OCI-LY1 (cell line): ENCODE data around the gene CCDC91.

ENCODE experiments used
- H2AFZ ChIP-seq: fragments of 200-600 bp; sonication (generic), shearing (Covaris generic); 2 replicates; pipeline ENCODE4 v1.6.0; 2014; ENCODE audit warnings: antibody characterized with exemption, mild to moderate bottlenecking, low read length
- H3F3A ChIP-seq: fragments of 200-600 bp; sonication (generic), shearing (Covaris generic); 2 replicates; pipeline ENCODE4 v1.6.0; 2014; ENCODE audit warnings: mild to moderate bottlenecking, antibody characterized with exemption, low read length, moderate library complexity; ENCODE audit not compliant: insufficient read depth
- H3K27ac ChIP-seq: fragments of 200-600 bp; sonication (generic); 2 replicates; pipeline ENCODE4 v1.5.1; 2014; ENCODE audit warnings: low read length, mixed run types, mild to moderate bottlenecking, low read depth; ENCODE audit not compliant: poor library complexity, severe bottlenecking
- H3K27me3 ChIP-seq: fragments of 200-600 bp; sonication (generic); 2 replicates; pipeline ENCODE4 v1.6.0; 2014; ENCODE audit warnings: antibody characterized with exemption, mild to moderate bottlenecking, low read length, moderate library complexity; ENCODE audit not compliant: insufficient read depth
- H3K36me3 ChIP-seq: fragments of 200-600 bp; sonication (generic); 2 replicates; pipeline ENCODE4 v1.6.1; 2014; ENCODE audit warnings: mild to moderate bottlenecking, antibody characterized with exemption, low read length, moderate library complexity, mixed read lengths; ENCODE audit not compliant: insufficient read depth
- H3K4me1 ChIP-seq: fragments of 200-600 bp; sonication (generic); 2 replicates; pipeline ENCODE4 v1.5.1; 2014; ENCODE audit warnings: mild to moderate bottlenecking, low read length, moderate library complexity; ENCODE audit not compliant: insufficient read depth, severe bottlenecking
- H3K4me2 ChIP-seq: fragments of 200-600 bp; sonication (generic), shearing (Covaris generic); 2 replicates; pipeline ENCODE4 v1.6.1; 2014; ENCODE audit warnings: low read length
- H3K4me3 ChIP-seq: fragments of 200-600 bp; sonication (generic); 2 replicates; pipeline ENCODE4 v1.5.1; 2014; ENCODE audit warnings: low read length, low read depth, mild to moderate bottlenecking, mixed read lengths; ENCODE audit not compliant: poor library complexity, severe bottlenecking
- H3K79me2 ChIP-seq: fragments of 200-600 bp; shearing (Covaris generic); 2 replicates; pipeline ENCODE4 v1.6.1; 2016; ENCODE audit warnings: mixed run types, low read length, mixed read lengths; ENCODE audit not compliant: insufficient read depth
- H3K9ac ChIP-seq: fragments of 200-600 bp; sonication (generic), shearing (Covaris generic); 2 replicates; pipeline ENCODE4 v1.6.1; 2014; ENCODE audit warnings: mild to moderate bottlenecking, low read length, mixed read lengths
- H3K9me2 ChIP-seq: fragments of 200-600 bp; sonication (generic), shearing (Covaris generic); 2 replicates; pipeline ENCODE4 v1.6.1; 2014; ENCODE audit warnings: low read depth, mild to moderate bottlenecking, low read length, mixed read lengths
- H3K9me3 ChIP-seq: fragments of 200-600 bp; shearing (Covaris generic); 2 replicates; pipeline ENCODE4 v1.6.1; 2014; ENCODE audit warnings: low read length, mixed read lengths
- H4K20me1 ChIP-seq: fragments of 200-600 bp; sonication (generic), shearing (Covaris generic); 2 replicates; pipeline ENCODE4 v1.6.0; 2016; ENCODE audit warnings: mild to moderate bottlenecking, low read length; ENCODE audit not compliant: insufficient read depth
- CTCF ChIP-seq: fragments of 200-600 bp; sonication (generic), shearing (Covaris generic); IDR thresholded peaks from 2 replicates; pipeline ENCODE4 v1.5.1; 2017; ENCODE audit warnings: mild to moderate bottlenecking, antibody characterized with exemption, low read length, moderate library complexity, mixed read lengths
- EZH2 ChIP-seq: fragments of 200-600 bp; sonication (generic), shearing (Covaris generic); IDR thresholded peaks from 2 replicates; pipeline ENCODE4 v1.8.0; 2017; ENCODE audit warnings: borderline replicate concordance, mixed run types, mild to moderate bottlenecking, antibody characterized with exemption, low read length, moderate library complexity, mixed read lengths

The CCDC91 gene

DNA sequence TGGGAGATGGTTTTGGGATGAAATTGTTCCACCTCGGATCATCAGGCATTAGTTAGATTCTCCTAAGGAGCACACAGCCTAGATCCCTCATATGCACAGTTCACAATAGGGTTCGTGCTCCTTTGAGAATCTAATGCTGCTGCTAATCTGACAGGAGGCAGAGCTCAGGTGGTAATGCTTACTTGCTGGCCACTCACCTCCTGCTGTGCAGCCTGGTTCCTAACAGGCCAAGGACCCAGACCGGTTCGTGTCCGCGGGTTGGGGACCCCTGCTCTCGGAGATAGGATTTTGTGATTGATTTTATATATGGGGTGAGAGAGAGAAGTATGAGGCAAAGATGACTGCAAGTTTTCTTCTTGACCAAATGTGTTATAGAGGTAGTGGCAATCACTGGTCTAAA lies 57.5 kb downstream of the CCDC91 start:
- Histone ChIP-seq H4K20me1 (no peaks in the 10 kb centered on the region), H3K27ac (no peak overlapping the region), H2AFZ (no peak overlapping the region), H3K79me2 (peaks cover under 1% of the 10 kb centered on the region; the same call in 1 of the 2 replicates), H3K4me1 (no peaks in the 10 kb centered on the region), H3K36me3 (no peaks in the 10 kb centered on the region), H3F3A (no peaks in the 10 kb centered on the region), H3K9me2 (no peaks in the 10 kb centered on the region), H3K9ac (no peak overlapping the region), H3K4me2 (no peak overlapping the region), H3K9me3 (no peaks in the 10 kb centered on the region), H3K27me3 (no peaks in the 10 kb centered on the region), H3K4me3 (no peak overlapping the region)
- TF ChIP-seq CTCF (no peak), EZH2 (no peak)

DNA sequence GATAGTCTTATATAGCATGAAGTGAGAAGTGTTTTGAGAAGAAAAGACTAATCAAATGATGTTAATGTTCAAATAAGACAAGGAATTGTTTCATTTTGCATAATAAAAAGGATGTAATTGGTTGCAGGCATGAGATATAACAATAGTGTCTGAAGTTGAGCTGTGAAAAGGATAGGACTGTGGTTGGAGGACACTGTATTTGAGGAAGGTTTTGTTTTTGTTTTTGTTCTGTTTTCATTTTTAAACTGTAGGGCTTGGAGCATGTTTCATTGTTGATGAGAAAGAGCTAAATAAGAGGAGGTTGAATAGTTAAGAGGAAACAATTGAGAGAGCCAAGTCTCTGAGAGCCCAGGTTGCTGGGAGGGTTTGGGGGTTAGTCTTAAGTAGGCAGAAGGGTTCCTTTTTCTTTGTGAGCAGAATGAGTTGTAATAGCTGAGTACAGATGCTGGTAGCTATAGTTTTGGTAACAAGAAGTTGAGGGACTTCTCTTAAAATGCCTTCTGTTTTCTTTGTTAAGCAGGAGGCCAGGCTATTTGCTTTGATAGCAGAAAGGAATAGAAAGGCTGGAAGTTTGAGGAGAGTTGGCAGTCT lies 58.4 kb downstream of the CCDC91 start:
- H3K4me2 ChIP-seq = no peak overlapping the region
- H3K27me3 ChIP-seq = no peaks in the 10 kb centered on the region
- H3K4me1 ChIP-seq = no peaks in the 10 kb centered on the region
- TF ChIP-seq EZH2 (no peak), CTCF (no peak)
- H4K20me1 ChIP-seq = no peaks in the 10 kb centered on the region
- H2AFZ ChIP-seq = no peak overlapping the region
- H3K9me3 ChIP-seq = no peaks in the 10 kb centered on the region
- H3K4me3 ChIP-seq = no peak overlapping the region
- peaks cover 6% of the 10 kb centered on the region for H3K79me2 ChIP-seq
- H3K27ac ChIP-seq = no peak overlapping the region
- no peaks in the 10 kb centered on the region for H3K36me3 ChIP-seq
- no peaks in the 10 kb centered on the region for H3F3A ChIP-seq
- H3K9ac ChIP-seq = no peak overlapping the region
- no peaks in the 10 kb centered on the region for H3K9me2 ChIP-seq

- no peaks in the 10 kb centered on the region for H3K4me1 ChIP-seq
- H3K27ac ChIP-seq = no peak overlapping the region
- H3K9ac ChIP-seq = no peak overlapping the region
- H3K4me2 ChIP-seq = no peak overlapping the region
- H3F3A ChIP-seq = no peaks in the 10 kb centered on the region
- no peaks in the 10 kb centered on the region for H3K9me3 ChIP-seq
- no peaks in the 10 kb centered on the region for H3K36me3 ChIP-seq
- H3K79me2 ChIP-seq = peaks cover 14% of the 10 kb centered on the region
- H3K27me3 ChIP-seq = no peaks in the 10 kb centered on the region
- no peak overlapping the region for H3K4me3 ChIP-seq
- no peaks in the 10 kb centered on the region for H3K9me2 ChIP-seq
- H4K20me1 ChIP-seq = no peaks in the 10 kb centered on the region
- no peak overlapping the region for H2AFZ ChIP-seq
- TF ChIP-seq EZH2 (no peak), CTCF (no peak)
Measured at GRCh38 chr12:28253161-28253641, 62.9 kb downstream of the CCDC91 start.
